ENCODE results near the gene EIF2S3B.
"Not testable (repeated sequence)": the region's sequence is repeated elsewhere in the genome, so short reads cannot be mapped to it uniquely, and the experiment has no call there.

DNA sequence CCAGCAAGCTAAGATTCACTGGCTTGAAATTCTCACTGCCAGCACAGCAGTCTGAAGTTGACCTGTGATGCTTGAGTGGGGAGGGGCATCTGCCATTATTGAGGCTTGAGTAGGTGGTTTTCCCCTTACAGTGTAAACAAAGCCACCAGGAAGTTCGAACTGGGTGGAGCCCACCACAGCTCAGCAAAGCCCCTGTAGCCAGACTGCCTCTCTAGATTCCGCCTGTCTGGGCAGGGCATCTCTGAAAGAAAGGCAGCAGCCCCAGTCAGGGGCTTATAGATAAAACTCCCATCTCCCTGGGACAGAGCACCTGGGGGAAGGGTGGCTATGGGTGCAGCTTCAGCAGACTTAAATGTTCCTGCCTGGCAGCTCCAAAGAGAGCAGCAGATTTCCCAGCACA, 23.8 kb upstream of the EIF2S3B start:
- TF ChIP-seq, protein P1, sequence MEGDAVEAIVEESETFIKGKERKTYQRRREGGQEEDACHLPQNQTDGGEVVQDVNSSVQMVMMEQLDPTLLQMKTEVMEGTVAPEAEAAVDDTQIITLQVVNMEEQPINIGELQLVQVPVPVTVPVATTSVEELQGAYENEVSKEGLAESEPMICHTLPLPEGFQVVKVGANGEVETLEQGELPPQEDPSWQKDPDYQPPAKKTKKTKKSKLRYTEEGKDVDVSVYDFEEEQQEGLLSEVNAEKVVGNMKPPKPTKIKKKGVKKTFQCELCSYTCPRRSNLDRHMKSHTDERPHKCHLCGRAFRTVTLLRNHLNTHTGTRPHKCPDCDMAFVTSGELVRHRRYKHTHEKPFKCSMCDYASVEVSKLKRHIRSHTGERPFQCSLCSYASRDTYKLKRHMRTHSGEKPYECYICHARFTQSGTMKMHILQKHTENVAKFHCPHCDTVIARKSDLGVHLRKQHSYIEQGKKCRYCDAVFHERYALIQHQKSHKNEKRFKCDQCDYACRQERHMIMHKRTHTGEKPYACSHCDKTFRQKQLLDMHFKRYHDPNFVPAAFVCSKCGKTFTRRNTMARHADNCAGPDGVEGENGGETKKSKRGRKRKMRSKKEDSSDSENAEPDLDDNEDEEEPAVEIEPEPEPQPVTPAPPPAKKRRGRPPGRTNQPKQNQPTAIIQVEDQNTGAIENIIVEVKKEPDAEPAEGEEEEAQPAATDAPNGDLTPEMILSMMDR (IDR thresholded peaks at IDR 0.05): not testable (repeated sequence)
- not testable (repeated sequence) for TF ChIP-seq POLR2A, POLR2AphosphoS5, EP300 (IDR thresholded peaks at IDR 0.05)

All from suprapubic skin (tissue), 4 donors.